Activated T-cell treated with anti-CD3 and anti-CD28 coated beads, Interleukin-2, amount 50 U/mL, for 1 hour (primary cell): ENCODE data around the gene SBNO2.

Experiments used
- DNase-seq: peaks from one replicate; pipeline ENCODE4 v3.0.0-alpha.2; 2020

SBNO2 gene

GRCh38 chr19:1168572-1169410 is 5.3 kb downstream of the SBNO2 start:
- DNase-seq: no peak

- no peak for DNase-seq
Observed at GRCh38 chr19:1167687-1168571, 6.1 kb downstream of the SBNO2 start.

- no peak for DNase-seq
Observed at GRCh38 chr19:1166872-1167573, 7.0 kb downstream of the SBNO2 start.

- no peak for DNase-seq
Observed at GRCh38 chr19:1164684-1165531, 9.2 kb downstream of the SBNO2 start.

- no peak for DNase-seq
Observed at GRCh38 chr19:1163934-1164683, 10.0 kb downstream of the SBNO2 start.

- no peak for DNase-seq
Observed at GRCh38 chr19:1163283-1163933, 10.7 kb downstream of the SBNO2 start.

- DNase-seq: no peak
Observed at GRCh38 chr19:1162404-1163282, 11.4 kb downstream of the SBNO2 start.

GRCh38 chr19:1161716-1162115 is 12.4 kb downstream of the SBNO2 start:
- DNase-seq: no peak

GRCh38 chr19:1159864-1160595 is 14.0 kb downstream of the SBNO2 start:
- no peak for DNase-seq

GRCh38 chr19:1158885-1159448 is 15.1 kb downstream of the SBNO2 start:
- DNase-seq: no peak

- DNase-seq: no peak
Observed at GRCh38 chr19:1157931-1158884, 15.9 kb downstream of the SBNO2 start.

- no peak for DNase-seq
Observed at GRCh38 chr19:1156830-1157615, 17.0 kb downstream of the SBNO2 start.

- no peak for DNase-seq
Observed at GRCh38 chr19:1156305-1156801, 17.7 kb downstream of the SBNO2 start.

- DNase-seq: no peak
Observed at GRCh38 chr19:1155352-1156304, 18.4 kb downstream of the SBNO2 start.

- no peak for DNase-seq
Observed at GRCh38 chr19:1154731-1155351, 19.2 kb downstream of the SBNO2 start.
